Thymus (tissue), 11 donors: ENCODE data around the gene MAGI2. TPM values are rescaled to one million over a fixed set of nuclear protein-coding genes. Genes with fewer than 3 reads are reported as not detected.

Experiments
- DNase-seq, 9 donors: peaks; one replicate each; pipeline ENCODE4 v3.0.0-alpha.2; 2013; ENCODE audit warnings: low spot score in 9 of 9, low read depth in 6 of 9, missing footprints in 1 of 9
- H3K27ac ChIP-seq, 2 donors: one replicate each; pipeline ENCODE4 v1.5.1; 2013; ENCODE audit warnings: control low read depth in 1 of 2, low read depth in 1 of 2, low read length in 1 of 2, mild to moderate bottlenecking in 1 of 2, moderate library complexity in 1 of 2
- H3K27me3 ChIP-seq, 2 donors: one replicate each; pipeline ENCODE4 v1.5.1; 2013; ENCODE audit warnings: low read length in 1 of 2; ENCODE audit not compliant: control insufficient read depth in 2 of 2, insufficient read depth in 1 of 2
- H3K36me3 ChIP-seq, 2 donors: one replicate each; pipeline ENCODE4 v1.5.1; 2013; ENCODE audit warnings: low read length in 1 of 2, mild to moderate bottlenecking in 1 of 2, moderate library complexity in 1 of 2; ENCODE audit not compliant: control insufficient read depth in 2 of 2, insufficient read depth in 2 of 2
- H3K4me1 ChIP-seq, 2 donors: one replicate each; pipeline ENCODE4 v1.5.1; 2013; ENCODE audit warnings: low read length in 2 of 2; ENCODE audit not compliant: control insufficient read depth in 2 of 2, insufficient read depth in 2 of 2
- H3K4me3 ChIP-seq, 2 donors: one replicate each; pipeline ENCODE4 v1.5.1; 2013; ENCODE audit warnings: low read length in 2 of 2, control low read depth in 1 of 2, mild to moderate bottlenecking in 1 of 2
- H3K9me3 ChIP-seq, 2 donors: one replicate each; pipeline ENCODE4 v1.5.1; 2013; ENCODE audit warnings: low read length in 1 of 2, mild to moderate bottlenecking in 1 of 2; ENCODE audit not compliant: control insufficient read depth in 2 of 2, insufficient read depth in 1 of 2
- WGBS: extraction: QIAGEN DNeasy Blood & Tissue Kit; methylation state at CpG from one replicate; pipeline ENCODE4 v1.1.7; 2013; 5-methylcytosine and 5-hydroxymethylcytosine counted together
- polyA plus RNA-seq: library from polyadenylated mRNA; stranded (reverse); fragments of 200-250 nt; gene quantifications from one replicate; pipeline ENCODE4 v1.2.3, GENCODE V29; 2013
- total RNA-seq: library from RNA; stranded (reverse); fragments of 120-200 nt; gene quantifications from one replicate; pipeline ENCODE4 v1.2.4, GENCODE V29; 2013
- donor health status: healthy.

Gene MAGI2
- total and polyA plus RNA-seq, 2 donors: 0.42 to 1.7 TPM

GRCh38 chr7:78673272-78673671, 780.2 kb downstream of the MAGI2 start:
- DNase-seq: no peak
- H3K27me3 ChIP-seq: no peaks in the 10 kb centered on the region

GRCh38 chr7:78662939-78663338, 790.5 kb downstream of the MAGI2 start:
- WGBS: 98% methylated on average over 4 of the region's 4 CpGs
- Histone ChIP-seq H3K27me3 (no peaks in the 10 kb centered on the region), H3K27ac (no peak overlapping the region), H3K36me3 (no peaks in the 10 kb centered on the region), H3K9me3 (no peaks in the 10 kb centered on the region), H3K4me3 (no peak overlapping the region), H3K4me1 (no peaks in the 10 kb centered on the region)
- DNase-seq: no peak

More at GRCh38 chr7:78673272-78673671, 780.2 kb downstream of the MAGI2 start:
- H3K9me3 ChIP-seq: no peaks in the 10 kb centered on the region
- no peak overlapping the region for H3K4me3 ChIP-seq
- no peaks in the 10 kb centered on the region for H3K36me3 ChIP-seq
- H3K4me1 ChIP-seq: no peaks in the 10 kb centered on the region
- no peak overlapping the region for H3K27ac ChIP-seq

- Histone ChIP-seq H3K4me3 (no peak overlapping the region), H3K27me3 (no peaks in the 10 kb centered on the region), H3K9me3 (no peaks in the 10 kb centered on the region), H3K36me3 (no peaks in the 10 kb centered on the region), H3K27ac (no peak overlapping the region), H3K4me1 (no peaks in the 10 kb centered on the region)
- DNase-seq: no peak
- WGBS: 93% methylated on average over 3 of the region's 3 CpGs
Measured at GRCh38 chr7:78649976-78650375, 803.5 kb downstream of the MAGI2 start.

GRCh38 chr7:78649236-78649635, 804.2 kb downstream of the MAGI2 start:
- H3K27me3 ChIP-seq: no peaks in the 10 kb centered on the region
- H3K36me3 ChIP-seq: no peaks in the 10 kb centered on the region
- H3K9me3 ChIP-seq: no peaks in the 10 kb centered on the region
- DNase-seq: no peak
- WGBS: 94% methylated on average over 2 of the region's 2 CpGs
- H3K4me1 ChIP-seq: no peaks in the 10 kb centered on the region
- H3K4me3 ChIP-seq: no peak overlapping the region
- no peak overlapping the region for H3K27ac ChIP-seq

- Histone ChIP-seq H3K4me1 (no peaks in the 10 kb centered on the region), H3K4me3 (no peak overlapping the region), H3K27me3 (no peaks in the 10 kb centered on the region), H3K27ac (no peak overlapping the region), H3K36me3 (no peaks in the 10 kb centered on the region), H3K9me3 (no peaks in the 10 kb centered on the region)
- DNase-seq: no peak
Measured at GRCh38 chr7:78642751-78643150, 810.7 kb downstream of the MAGI2 start.

- no peaks in the 10 kb centered on the region for H3K4me1 ChIP-seq
- no peaks in the 10 kb centered on the region for H3K27me3 ChIP-seq
- no peaks in the 10 kb centered on the region for H3K9me3 ChIP-seq
- no peak overlapping the region for H3K27ac ChIP-seq
- no peak for DNase-seq
- no peaks in the 10 kb centered on the region for H3K36me3 ChIP-seq
- no peak overlapping the region for H3K4me3 ChIP-seq
Measured at GRCh38 chr7:78638364-78638763, 815.1 kb downstream of the MAGI2 start.

- no peak for DNase-seq
- WGBS: 96% methylated on average over 6 of the region's 6 CpGs
- H3K9me3 ChIP-seq: no peaks in the 10 kb centered on the region
- no peak overlapping the region for H3K27ac ChIP-seq
- no peak overlapping the region for H3K4me3 ChIP-seq
- H3K36me3 ChIP-seq: no peaks in the 10 kb centered on the region
- no peaks in the 10 kb centered on the region for H3K4me1 ChIP-seq
- H3K27me3 ChIP-seq: no peaks in the 10 kb centered on the region
Measured at GRCh38 chr7:78636727-78637126, 816.7 kb downstream of the MAGI2 start.

GRCh38 chr7:78635026-78635793, 818.3 kb downstream of the MAGI2 start:
- H3K27me3 ChIP-seq: no peaks in the 10 kb centered on the region
- no peaks in the 10 kb centered on the region for H3K36me3 ChIP-seq
- no peaks in the 10 kb centered on the region for H3K9me3 ChIP-seq
- WGBS: 91% methylated on average over 4 of the region's 4 CpGs
- H3K4me3 ChIP-seq: no peak overlapping the region
- no peak for DNase-seq
- H3K27ac ChIP-seq: no peak overlapping the region
- H3K4me1 ChIP-seq: no peaks in the 10 kb centered on the region

- no peak for DNase-seq
- Histone ChIP-seq H3K27me3 (no peaks in the 10 kb centered on the region), H3K4me3 (no peak overlapping the region), H3K4me1 (no peaks in the 10 kb centered on the region), H3K9me3 (no peaks in the 10 kb centered on the region), H3K36me3 (no peaks in the 10 kb centered on the region), H3K27ac (no peak overlapping the region)
- WGBS: 99% methylated on average over 1 of the region's 1 CpG
Measured at GRCh38 chr7:78634093-78634492, 819.4 kb downstream of the MAGI2 start.
